ENCODE measurements around the gene NUP62CL.
"Not testable (repeated sequence)": the region's sequence is repeated elsewhere in the genome, so short reads cannot be mapped to it uniquely, and the experiment has no call there.

- not testable (repeated sequence) for TF ChIP-seq CTCF (conservative IDR thresholded peaks at IDR 0.05; ENCODE audit: low read length); EZH2phosphoT487 (IDR thresholded peaks at IDR 0.05; ENCODE audit: borderline replicate concordance)
Measured at GRCh38 chrX:107198074-107198473, 8.2 kb downstream of the NUP62CL start.
